HG03280 (cell line): ENCODE data around the gene PPME1.
"Not testable (repeated sequence)": the region's sequence is repeated elsewhere in the genome, so short reads cannot be mapped to it uniquely, and the experiment has no call there.

Source experiments
- ATAC-seq: cut with Tn5 transposase; IDR thresholded peaks from one replicate; pipeline ENCODE4 v1.9.1; 2021; ENCODE audit warnings: mild to moderate bottlenecking, moderate library complexity; ENCODE audit not compliant: unreplicated experiment

The PPME1 gene

GRCh38 chr11:74170694-74171629 is at the start of gene PPME1, which contains the start of gene C2CD3:
Gene PPME1, plus strand, starts transcription at chr11:74171289. Its CDS starts 133 bp downstream, at chr11:74171422.
Gene C2CD3, minus strand, starts transcription at chr11:74171002. Its CDS starts 210 bp downstream, at chr11:74170792.
- peak; percentile 96 for ATAC-seq

DNA sequence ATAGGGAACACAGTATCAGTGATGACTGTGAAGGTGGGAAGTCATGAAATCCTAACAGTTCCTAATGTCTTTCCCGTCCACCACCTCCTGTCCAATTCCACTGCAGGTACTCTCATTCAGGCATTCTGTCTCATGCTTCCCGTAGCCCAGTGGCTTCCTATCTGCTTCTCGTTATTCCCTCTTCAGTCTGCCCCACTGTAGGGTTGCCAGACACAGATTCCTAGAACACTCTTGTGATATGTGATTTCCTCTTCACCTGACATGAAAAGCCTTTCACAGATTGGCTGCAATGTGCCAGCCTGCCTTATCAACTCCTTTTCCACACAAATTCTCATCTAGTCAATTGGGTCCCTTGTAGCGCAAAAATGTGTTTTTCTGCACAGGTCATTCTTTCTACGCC is 49.3 kb upstream of the PPME1 start:
- no peak for ATAC-seq

GRCh38 chr11:74123008-74123448 is 48.1 kb upstream of the PPME1 start:
- ATAC-seq: no peak

DNA sequence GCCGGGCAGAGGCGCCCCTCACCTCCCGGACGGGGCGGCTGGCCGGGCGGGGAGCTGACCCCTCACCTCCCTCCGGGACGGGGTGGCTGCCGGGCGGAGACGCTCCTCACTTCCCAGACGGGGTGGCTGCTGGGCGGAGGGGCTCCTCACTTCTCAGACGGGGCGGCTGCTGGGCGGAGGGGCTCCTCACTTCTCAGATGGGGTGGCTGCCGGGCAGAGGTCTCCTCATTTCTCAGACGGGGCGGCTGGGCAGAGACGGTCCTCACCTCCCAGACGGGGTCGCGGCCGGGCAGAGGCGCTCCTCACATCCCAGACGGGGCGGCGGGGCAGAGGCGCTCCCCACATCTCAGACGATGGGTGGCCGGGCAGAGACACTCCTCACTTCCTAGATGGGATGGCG is 42.0 kb upstream of the PPME1 start:
- not testable (repeated sequence) for ATAC-seq

DNA sequence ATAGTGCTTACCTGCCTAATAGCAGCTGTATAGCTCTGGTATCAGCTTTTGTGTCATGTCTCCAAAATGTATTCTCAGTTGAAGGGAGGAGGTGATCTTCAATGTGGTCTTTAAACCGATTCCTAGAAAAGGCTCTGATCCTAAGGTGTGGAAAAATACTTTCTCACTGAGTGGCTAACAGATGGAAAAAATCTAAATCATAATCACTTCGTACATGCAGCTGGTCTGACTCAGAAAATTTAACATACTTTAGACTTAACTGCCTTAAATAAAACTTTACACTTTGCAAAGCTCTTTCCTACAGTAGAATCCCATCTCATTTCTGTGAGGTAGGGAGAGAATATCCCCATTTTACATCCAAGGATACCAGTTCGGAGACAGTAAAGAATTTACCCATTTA is 38.3 kb upstream of the PPME1 start:
- no peak for ATAC-seq

GRCh38 chr11:74133436-74133835 is 37.7 kb upstream of the PPME1 start:
- no peak for ATAC-seq

GRCh38 chr11:74134661-74135060 is 36.4 kb upstream of the PPME1 start:
- ATAC-seq: no peak

DNA sequence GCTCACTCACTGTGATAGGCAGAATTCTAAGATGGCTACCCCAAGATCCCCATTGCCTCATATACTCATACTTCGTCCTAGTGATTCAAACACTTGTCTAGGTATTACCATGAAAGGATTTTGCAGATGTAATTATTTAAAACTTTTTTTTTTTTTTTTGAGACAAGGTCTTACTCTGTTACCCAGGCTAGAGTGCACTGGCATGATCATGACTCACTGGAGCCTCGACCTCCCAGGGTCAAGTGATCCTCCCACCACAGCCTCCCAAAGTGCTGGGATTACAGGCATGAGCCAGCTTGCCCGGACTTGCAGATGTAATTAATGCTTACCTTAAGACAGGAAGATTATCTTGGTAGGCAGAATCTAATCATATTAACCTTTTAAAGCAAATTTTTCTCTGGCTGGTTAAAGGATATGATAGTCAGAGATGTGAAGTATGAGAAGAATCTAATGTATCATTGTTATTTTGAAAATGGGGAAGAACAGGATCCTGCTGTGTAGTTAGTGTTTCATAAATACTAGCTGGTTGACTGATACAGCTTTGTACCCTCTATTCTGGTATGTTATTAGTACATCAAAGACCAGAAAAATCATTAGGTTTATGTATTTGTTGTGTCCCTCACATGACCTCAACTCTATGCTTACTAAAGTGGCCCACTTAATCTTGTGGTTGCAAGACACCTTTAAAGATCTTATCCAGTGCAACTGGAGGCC is 35.8 kb upstream of the PPME1 start:
- ATAC-seq: no peak

- no peak for ATAC-seq
These were observed 33.1 kb upstream of the PPME1 start for GRCh38 chr11:74138021-74138420.

DNA sequence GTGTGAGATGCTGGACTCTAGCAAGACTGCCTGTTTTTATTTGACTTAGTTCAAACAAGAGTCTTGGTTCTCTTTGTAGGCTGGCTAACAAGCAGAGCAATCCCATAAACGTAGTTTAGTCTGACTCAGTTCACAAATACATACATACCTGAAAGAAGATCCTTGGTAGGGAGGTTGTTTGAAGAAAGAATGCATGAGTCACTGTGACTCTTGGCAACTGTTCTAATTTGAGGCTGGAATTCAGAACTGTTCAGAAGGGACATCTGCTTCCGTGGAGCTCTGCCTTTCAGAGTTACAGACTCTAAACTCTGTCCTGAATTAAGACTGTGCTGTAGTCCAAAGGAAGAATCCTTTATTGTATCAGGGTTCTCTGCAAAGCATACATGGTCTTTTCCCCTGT is 32.5 kb upstream of the PPME1 start:
- ATAC-seq: no peak

GRCh38 chr11:74139151-74139918 is 31.8 kb upstream of the PPME1 start:
- no peak for ATAC-seq

DNA sequence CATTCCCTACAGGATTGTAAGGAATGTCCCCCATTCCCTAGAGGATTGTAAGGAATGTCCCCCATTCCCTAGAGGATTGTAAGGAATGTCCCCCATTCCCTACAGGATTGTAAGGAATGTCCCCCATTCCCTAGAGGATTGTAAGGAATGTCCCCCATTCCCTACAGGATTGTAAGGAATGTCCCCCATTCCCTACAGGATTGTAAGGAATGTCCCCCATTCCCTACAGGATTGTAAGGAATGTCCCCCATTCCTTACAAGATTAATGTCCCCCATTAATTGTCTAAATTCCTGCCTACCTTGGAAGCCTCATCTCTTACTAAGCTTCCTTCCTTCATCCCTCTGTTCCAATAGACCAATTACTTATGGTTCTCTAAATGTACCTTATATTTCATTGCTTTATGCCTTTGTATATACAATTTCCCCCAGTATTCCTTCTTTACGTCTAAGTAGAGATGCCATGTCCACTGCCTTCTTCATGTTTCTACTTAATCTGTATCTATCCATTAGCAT is 31.1 kb upstream of the PPME1 start:
- ATAC-seq: not testable (repeated sequence)

DNA sequence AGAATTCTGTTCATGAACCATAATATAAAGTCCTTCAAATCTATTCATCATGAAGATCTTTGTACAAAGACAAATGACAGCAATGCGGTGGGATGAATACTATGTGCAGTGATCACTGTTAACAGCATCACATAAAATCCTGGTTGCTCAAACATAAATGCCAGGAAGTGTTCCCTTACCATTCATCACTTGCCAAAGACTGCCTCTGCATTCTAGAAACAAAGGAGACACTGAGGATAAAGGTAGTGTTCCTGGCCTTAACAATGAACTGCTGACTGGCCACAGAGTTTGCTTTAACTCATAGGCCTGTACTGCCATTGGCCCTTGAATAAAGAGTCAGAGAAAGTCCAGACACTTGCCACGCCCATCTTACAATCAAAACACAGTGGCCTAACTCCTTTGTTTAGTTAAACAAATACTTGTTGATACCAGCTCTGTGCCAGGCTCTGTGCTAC is 29.8 kb upstream of the PPME1 start:
- ATAC-seq: no peak

GRCh38 chr11:74141908-74142307 is 29.2 kb upstream of the PPME1 start:
- ATAC-seq: no peak

- ATAC-seq: no peak
These were observed 28.5 kb upstream of the PPME1 start for GRCh38 chr11:74142624-74143023.

- ATAC-seq: no peak
These were observed 26.5 kb upstream of the PPME1 start for GRCh38 chr11:74144592-74144991.

- no peak for ATAC-seq
These were observed 23.7 kb upstream of the PPME1 start for GRCh38 chr11:74147199-74147929.

DNA sequence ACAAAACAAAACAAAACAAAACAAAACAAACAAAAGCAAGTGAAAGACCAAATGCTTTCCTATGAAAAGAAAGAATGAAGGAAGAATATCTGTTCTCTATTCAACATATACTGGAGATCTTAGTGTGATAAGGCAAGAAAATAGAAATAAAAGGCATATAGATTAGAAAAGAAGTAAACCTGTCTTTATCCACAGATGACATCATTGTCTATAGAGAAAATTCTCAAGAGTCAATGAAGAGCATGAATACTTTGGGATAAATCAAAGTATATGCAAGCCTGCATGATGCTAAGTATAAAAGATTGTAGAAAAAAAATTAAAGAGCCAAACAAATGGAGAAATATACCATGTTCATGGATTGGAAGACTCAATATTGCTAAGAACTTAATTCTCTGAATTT is 17.9 kb upstream of the PPME1 start:
- no peak for ATAC-seq

- no peak for ATAC-seq
These were observed 16.3 kb upstream of the PPME1 start for GRCh38 chr11:74154620-74155281.

DNA sequence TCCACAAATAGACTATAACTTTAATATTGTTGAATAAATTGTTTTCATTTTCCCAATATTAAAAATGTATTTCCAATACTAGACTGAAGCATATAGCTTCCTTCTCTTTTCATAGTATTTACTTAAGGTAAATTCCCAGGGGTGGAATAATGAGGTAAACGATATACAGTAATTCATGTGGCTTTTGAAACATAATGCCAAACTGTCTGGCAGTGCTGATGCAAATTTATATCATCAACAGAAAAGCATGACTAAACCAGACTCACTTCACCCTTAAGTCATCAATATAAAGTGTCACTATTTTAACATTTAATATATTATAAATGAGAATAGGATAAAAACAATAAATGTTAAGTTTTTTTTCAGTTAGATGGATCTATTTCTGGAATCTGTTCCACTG is 13.9 kb upstream of the PPME1 start:
- no peak for ATAC-seq
